Measurements from ENCODE around the gene ZNF418. TPM values are rescaled to one million over a fixed set of nuclear protein-coding genes. Genes with fewer than 3 reads are reported as not detected.
A peak's percentile ranks its signal among the peaks of the same experiment; 100 is the strongest.

The ZNF418 gene
- total and polyA plus RNA-seq, 2 of the 8 experiments (the other 6 are each of a cell fraction or from before 2014, with no cell fraction given) = 10.5 to 18.8 TPM

DNA sequence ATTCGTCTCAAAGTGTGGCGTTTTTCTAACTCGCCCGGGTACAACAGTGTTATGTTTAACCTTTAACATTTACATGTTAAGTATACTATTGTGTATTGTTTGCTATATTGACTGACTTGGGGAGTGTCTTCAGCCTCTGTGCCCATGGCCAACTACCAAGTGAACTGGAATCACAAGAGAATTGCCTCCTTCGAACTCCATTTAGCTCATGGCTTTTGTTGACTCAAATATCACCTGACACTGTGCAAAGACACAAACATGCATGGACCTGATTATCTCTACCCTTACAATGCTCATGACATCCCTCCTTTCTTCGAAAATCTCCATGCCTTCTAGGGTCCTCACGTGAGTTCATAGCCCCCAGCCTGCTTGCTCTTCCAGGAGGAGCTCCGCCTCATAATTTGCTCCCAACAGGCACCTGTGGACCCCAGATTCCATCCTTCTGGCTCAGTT is 47.1 kb downstream of the ZNF418 start:
- no peak overlapping the region for H2BK12ac ChIP-seq (ENCODE audit: low read depth, low read length)
- WGBS, 2 experiments (ENCODE audit: extremely low coverage in 1 of 2, insufficient coverage in 1 of 2, insufficient read length in 1 of 2, insufficient replicate concordance in 2 of 2, low coverage in 1 of 2, low lambda C conversion rate in 2 of 2, missing lambda C conversion rate in 1 of 2) = 0% methylated on average over 8 of the region's 8 CpGs; no CpG with 5 or more reads in 1 of the 2 experiments
- H3K14ac ChIP-seq (ENCODE audit: insufficient read length) = no peak overlapping the region
- no peak for TF ChIP-seq SAP30 (IDR thresholded peaks at IDR 0.05; ENCODE audit: insufficient read depth, insufficient replicate concordance, low read length)
- no peak for TF ChIP-seq BCL11A (IDR thresholded peaks at IDR 0.05; ENCODE audit: low read depth in 2 of 2, low read length in 2 of 2)
- TF ChIP-seq CTCF (IDR thresholded peaks at IDR 0.05; ENCODE audit: control extremely low read depth in 1 of 3, insufficient read depth in 1 of 3, low read depth in 1 of 3, low read length in 3 of 3) = no peak
- no peak for TF ChIP-seq CREB1 (IDR thresholded peaks at IDR 0.05)
- TF ChIP-seq POLR2AphosphoS5 (IDR thresholded peaks at IDR 0.05; ENCODE audit: low read depth, low read length) = no peak
- TF ChIP-seq SP4 (IDR thresholded peaks at IDR 0.05; ENCODE audit: low read length) = no peak
- no peak for TF ChIP-seq NRF1 (IDR thresholded peaks at IDR 0.05; ENCODE audit: low read depth, low read length)
- H3K79me1 ChIP-seq (ENCODE audit: low read depth, low read length) = no peaks in the 10 kb centered on the region
- peaks cover 7 to 10% of the 10 kb centered on the region in 2 experiments for H4K20me1 ChIP-seq (replicated peaks in 1 of 2; ENCODE audit: control insufficient read depth in 1 of 2, insufficient read depth in 2 of 2, low read length in 2 of 2)
- peaks cover 3 to 18% (median 10%) of the 10 kb centered on the region in 4 experiments; a peak in 6 of 7 replicates for H3K4me1 ChIP-seq (replicated peaks in 1 of 4; ENCODE audit: control insufficient read depth in 3 of 4, insufficient read depth in 4 of 4, low read length in 3 of 4)
- H3K18ac ChIP-seq (ENCODE audit: extremely low read depth, low read length) = peak overlapping the region; percentile 4; the same call in 1 of the 2 replicates
- H3K4me3 ChIP-seq (ENCODE audit: extremely low read depth in 1 of 4, insufficient read depth in 2 of 4, low read depth in 3 of 4, low read length in 4 of 4) = peak overlapping the region; percentile 89 to 97 (median 96)
- H2BK5ac ChIP-seq (ENCODE audit: low read depth, low read length) = peak overlapping the region; percentile 90
- H3K56ac ChIP-seq (replicated peaks; ENCODE audit: insufficient read length, low read depth, low read length) = peak overlapping the region; percentile 91
- no peak overlapping the region for H2BK15ac ChIP-seq (ENCODE audit: low read length)
- H3K27me3 ChIP-seq (replicated peaks in 1 of 4; ENCODE audit: control insufficient read depth in 3 of 4, extremely low read depth in 1 of 4, insufficient read depth in 3 of 4, low read length in 3 of 4) = no peaks in the 10 kb centered on the region
- peaks cover 0 to 26% (median 11%) of the 10 kb centered on the region in 4 experiments; a peak in 5 of 8 replicates for H3K36me3 ChIP-seq (ENCODE audit: control insufficient read depth in 2 of 4, insufficient read depth in 4 of 4, low read length in 3 of 4)
- FAIRE-seq (no peak), DNase-seq (ENCODE audit: low read depth in 1 of 2, low spot score in 2 of 2) (no peak)
- peak overlapping the region; percentile 77 to 79 for H3K4me2 ChIP-seq (ENCODE audit: insufficient read depth in 1 of 2, low read depth in 2 of 2, low read length in 2 of 2)
- peak overlapping the region; percentile 97; the same call in 1 of the 2 replicates for H4K8ac ChIP-seq (ENCODE audit: extremely low read depth, insufficient read depth, low read length)
- H4K91ac ChIP-seq (replicated peaks; ENCODE audit: insufficient read length, low read length) = peak overlapping the region; percentile 84
- H3K9ac ChIP-seq (replicated peaks in 1 of 4; ENCODE audit: extremely low read depth in 1 of 4, low read depth in 3 of 4, low read length in 3 of 4) = peak overlapping the region; percentile 93 to 97 (median 97)
- H3K27ac ChIP-seq (ENCODE audit: low read depth, low read length) = peak overlapping the region; percentile 94
- no peak overlapping the region for H3K23ac ChIP-seq (ENCODE audit: insufficient read length)
- H2BK20ac ChIP-seq (ENCODE audit: low read length) = no peak overlapping the region
- POLR2A ChIA-PET (ENCODE audit: partially characterized antibody) = interaction anchor here (0.6 to 11.1 kb wide), 27 partner anchors 8 to 296 kb away, joined by 3 to 103 read pairs (median 7); partner anchors contain the start of genes ZNF135, ZNF417, ZNF418 and ZNF552
- H2BK120ac ChIP-seq (replicated peaks; ENCODE audit: low read depth, low read length) = no peak overlapping the region
- no peak overlapping the region for H2AFZ ChIP-seq (ENCODE audit: low read length)
- no peaks in the 10 kb centered on the region for H3K9me3 ChIP-seq (ENCODE audit: insufficient read depth in 2 of 2, low read depth in 1 of 2, low read length in 1 of 2)
- CTCF ChIA-PET (ENCODE audit: partially characterized antibody) = interaction anchor here (0.6 to 1.7 kb wide), 7 partner anchors 8 to 142 kb away, joined by 3 to 9 read pairs (median 4); partner anchors contain the start of genes ZNF587B and ZNF776
- peak overlapping the region; percentile 84 for H4K5ac ChIP-seq (ENCODE audit: insufficient read length, low read depth, low read length)
- peaks cover 42 to 56% of the 10 kb centered on the region in 2 experiments for H3K79me2 ChIP-seq (ENCODE audit: control insufficient read depth in 1 of 2, insufficient read depth in 2 of 2, low read length in 2 of 2)
- H3K23me2 ChIP-seq (ENCODE audit: low read depth, low read length) = peaks cover 3% of the 10 kb centered on the region; the same call in 1 of the 2 replicates
- H2AK5ac ChIP-seq (ENCODE audit: low read depth, low read length) = 0 out of 2 replicates have a peak overlapping the region, but pooled peaks have one; percentile 54
- H3K4ac ChIP-seq (replicated peaks; ENCODE audit: insufficient read length, low read depth, low read length) = no peak overlapping the region
